HEK293 (cell line): ENCODE results near the gene MMP27.
"Not testable (repeated sequence)": the region's sequence is repeated elsewhere in the genome, so short reads cannot be mapped to it uniquely, and the experiment has no call there.

ENCODE experiments used
- CTCF ChIA-PET: fragments of 350-600 bp; formaldehyde crosslinking; extraction: SDS; loops from one replicate; lab custom pipeline; 2021; ENCODE audit warnings: antibody characterized with exemption; lab: Yijun Ruan, JAX
- POLR2A ChIA-PET: fragments of 300-600 bp; formaldehyde crosslinking; extraction: SDS; loops from one replicate; lab custom pipeline; 2020; ENCODE audit warnings: antibody characterized with exemption, inconsistent platforms; lab: Yijun Ruan, JAX
- H3K27ac ChIP-seq: fragments of 200-500 bp; sonication (Bioruptor generic); 2 replicates; pipeline ENCODE4 v1.5.1; 2014; ENCODE audit warnings: low read depth, low read length, control low read depth, inconsistent platforms; ENCODE audit errors: extremely low read depth
- H3K36me3 ChIP-seq, 2 experiments: fragments of 200-500 bp in 1 of 2; sonication (Bioruptor generic) in 1 of 2; 1 replicate in 1 of 2; 2 replicates in 1 of 2; pipeline ENCODE4 v1.5.1; 2014 to 2017; ENCODE audit warnings: inconsistent platforms in 2 of 2, low read length in 2 of 2; ENCODE audit not compliant: control insufficient read depth in 2 of 2, insufficient read depth in 1 of 2
- H3K4me1 ChIP-seq: fragments of 200-500 bp; sonication (Bioruptor generic); 2 replicates; pipeline ENCODE4 v1.5.1; 2014; ENCODE audit warnings: mild to moderate bottlenecking, low read length, inconsistent platforms; ENCODE audit not compliant: control insufficient read depth, insufficient read depth
- H3K4me3 ChIP-seq: 2 replicates; pipeline ENCODE4 v1.5.1; 2011; ENCODE audit warnings: low read depth, mild to moderate bottlenecking, control low read depth, low read length, moderate library complexity
- H3K9me3 ChIP-seq: fragments of 200-500 bp; sonication (Bioruptor generic); 2 replicates; pipeline ENCODE4 v1.5.1; 2014; ENCODE audit warnings: low read depth, low read length, inconsistent platforms; ENCODE audit not compliant: control insufficient read depth, insufficient read depth
- CTCF ChIP-seq: fragments of 450-650 bp; formaldehyde crosslinking; IDR thresholded peaks from 2 replicates; pipeline ENCODE4 v1.5.1; 2016; ENCODE audit warnings: missing biosample characterization, missing genetic modification characterization
- KLF1 ChIP-seq: fragments of 450-650 bp; formaldehyde crosslinking; IDR thresholded peaks from 2 replicates; pipeline ENCODE4 v1.5.1; 2016; ENCODE audit warnings: missing biosample characterization, missing genetic modification characterization
- KLF16 ChIP-seq: fragments of 450-650 bp; formaldehyde crosslinking; IDR thresholded peaks from 2 replicates; pipeline ENCODE4 v1.5.1; 2017; ENCODE audit warnings: missing biosample characterization, missing genetic modification characterization
- SCRT1 ChIP-seq: fragments of 450-650 bp; formaldehyde crosslinking; IDR thresholded peaks from 2 replicates; pipeline ENCODE4 v1.5.1; 2016; ENCODE audit warnings: missing biosample characterization, missing genetic modification characterization, borderline replicate concordance
- SCRT2 ChIP-seq: fragments of 450-650 bp; formaldehyde crosslinking; IDR thresholded peaks from 2 replicates; pipeline ENCODE4 v1.5.1; 2016; ENCODE audit warnings: missing biosample characterization, missing genetic modification characterization
- ZBTB6 ChIP-seq: fragments of 450-650 bp; formaldehyde crosslinking; IDR thresholded peaks from 2 replicates; pipeline ENCODE4 v1.5.1; 2017; ENCODE audit warnings: missing biosample characterization, missing genetic modification characterization
- ZNF18 ChIP-seq: fragments of 450-650 bp; formaldehyde crosslinking; IDR thresholded peaks from 2 replicates; pipeline ENCODE4 v1.5.1; 2016; ENCODE audit warnings: missing biosample characterization, missing genetic modification characterization
- ZNF48 ChIP-seq: fragments of 450-650 bp; formaldehyde crosslinking; IDR thresholded peaks from 2 replicates; pipeline ENCODE4 v1.5.1; 2016; ENCODE audit warnings: missing biosample characterization, missing genetic modification characterization
- ZNF514 ChIP-seq: fragments of 450-650 bp; formaldehyde crosslinking; IDR thresholded peaks from 2 replicates; pipeline ENCODE4 v1.5.1; 2016; ENCODE audit warnings: missing biosample characterization, missing genetic modification characterization
- ZNF623 ChIP-seq: fragments of 450-650 bp; formaldehyde crosslinking; IDR thresholded peaks from 2 replicates; pipeline ENCODE4 v1.5.1; 2016; ENCODE audit warnings: missing biosample characterization, missing genetic modification characterization
- ZNF654 ChIP-seq: fragments of 450-650 bp; formaldehyde crosslinking; IDR thresholded peaks from 2 replicates; pipeline ENCODE4 v1.5.1; 2016; ENCODE audit warnings: low read depth, missing biosample characterization, missing genetic modification characterization
- ZNF701 ChIP-seq: fragments of 450-650 bp; formaldehyde crosslinking; IDR thresholded peaks from 2 replicates; pipeline ENCODE4 v1.5.1; 2016; ENCODE audit warnings: missing biosample characterization, missing genetic modification characterization
- ZNF843 ChIP-seq: fragments of 450-650 bp; formaldehyde crosslinking; IDR thresholded peaks from 2 replicates; pipeline ENCODE4 v1.5.1; 2016; ENCODE audit warnings: missing biosample characterization, missing genetic modification characterization
- ZSCAN16 ChIP-seq: fragments of 450-650 bp; formaldehyde crosslinking; IDR thresholded peaks from 2 replicates; pipeline ENCODE4 v1.5.1; 2016; ENCODE audit warnings: missing biosample characterization, missing genetic modification characterization

The MMP27 gene

GRCh38 chr11:102733232-102733875, 27.8 kb upstream of the MMP27 start:
- Histone ChIP-seq H3K4me1 (no peaks in the 10 kb centered on the region), H3K4me3 (no peak overlapping the region), H3K36me3 (no peaks in the 10 kb centered on the region), H3K27ac (no peak overlapping the region), H3K9me3 (no peaks in the 10 kb centered on the region)
- TF ChIP-seq ZNF843 (tag by site-specific recombination): no peak
- peak; percentile 60; the same call in 1 of the 2 replicates for TF ChIP-seq SCRT1 (tag by site-specific recombination)
- TF ChIP-seq CTCF: peak; percentile 46; the same call in 1 of the 2 replicates
- TF ChIP-seq KLF16 (tag by site-specific recombination): no peak
- no peak for TF ChIP-seq ZNF701 (tag by site-specific recombination)
- TF ChIP-seq ZBTB6 (tag by site-specific recombination): no peak
- no peak for TF ChIP-seq ZNF623 (tag by site-specific recombination)
- no peak for TF ChIP-seq ZNF48 (tag by site-specific recombination)
- no peak for TF ChIP-seq ZNF514
- TF ChIP-seq ZSCAN16 (tag by site-specific recombination): no peak
- peak; percentile 96 for TF ChIP-seq SCRT2 (tag by site-specific recombination)
- TF ChIP-seq ZNF654 (tag by site-specific recombination): peak; percentile 90
- ChIA-PET POLR2A (no interaction called here), CTCF (interaction anchor here (0.6 to 3.9 kb wide), 33 partner anchors 14 to 497 kb away, joined by 3 to 38 read pairs (median 3); partner anchors contain the start of gene MMP10)

- H3K4me3 ChIP-seq, H3K36me3 ChIP-seq, POLR2A ChIA-PET, H3K4me1 ChIP-seq, H3K27ac ChIP-seq, H3K9me3 ChIP-seq: not testable (repeated sequence)
- CTCF ChIA-PET: interaction anchor here (1.5 kb wide), 1 partner anchor 216 kb away, joined by 4 read pairs; no protein-coding TSS in a partner anchor
- TF ChIP-seq ZNF18 (tag by site-specific recombination): 0 out of 2 replicates have a peak, but pooled peaks have one; percentile 0
Observed at GRCh38 chr11:102730944-102731343, 25.4 kb upstream of the MMP27 start.

- no peak overlapping the region for H3K27ac ChIP-seq
- TF ChIP-seq KLF1 (no peak), ZNF18 (tag by site-specific recombination) (0 out of 2 replicates have a peak, but pooled peaks have one; percentile 19)
- no peaks in the 10 kb centered on the region for H3K36me3 ChIP-seq
- H3K9me3 ChIP-seq: no peaks in the 10 kb centered on the region
- POLR2A ChIA-PET: no interaction called here
- no peak overlapping the region for H3K4me3 ChIP-seq
- CTCF ChIA-PET: no interaction called here
- no peaks in the 10 kb centered on the region for H3K4me1 ChIP-seq
Observed at GRCh38 chr11:102729849-102730815, 24.6 kb upstream of the MMP27 start.
